SW480 (cell line): Measurements from ENCODE around the gene LAMA5.

ENCODE experiments used
- DNase-seq: peaks from one replicate; pipeline ENCODE4 v3.0.0-alpha.2; 2016; ENCODE audit warnings: low spot score

Gene LAMA5

GRCh38 chr20:62371588-62372041 is 4.5 kb upstream of the LAMA5 start:
- DNase-seq: no peak

GRCh38 chr20:62370807-62371587 is 3.9 kb upstream of the LAMA5 start:
- DNase-seq: no peak

DNA sequence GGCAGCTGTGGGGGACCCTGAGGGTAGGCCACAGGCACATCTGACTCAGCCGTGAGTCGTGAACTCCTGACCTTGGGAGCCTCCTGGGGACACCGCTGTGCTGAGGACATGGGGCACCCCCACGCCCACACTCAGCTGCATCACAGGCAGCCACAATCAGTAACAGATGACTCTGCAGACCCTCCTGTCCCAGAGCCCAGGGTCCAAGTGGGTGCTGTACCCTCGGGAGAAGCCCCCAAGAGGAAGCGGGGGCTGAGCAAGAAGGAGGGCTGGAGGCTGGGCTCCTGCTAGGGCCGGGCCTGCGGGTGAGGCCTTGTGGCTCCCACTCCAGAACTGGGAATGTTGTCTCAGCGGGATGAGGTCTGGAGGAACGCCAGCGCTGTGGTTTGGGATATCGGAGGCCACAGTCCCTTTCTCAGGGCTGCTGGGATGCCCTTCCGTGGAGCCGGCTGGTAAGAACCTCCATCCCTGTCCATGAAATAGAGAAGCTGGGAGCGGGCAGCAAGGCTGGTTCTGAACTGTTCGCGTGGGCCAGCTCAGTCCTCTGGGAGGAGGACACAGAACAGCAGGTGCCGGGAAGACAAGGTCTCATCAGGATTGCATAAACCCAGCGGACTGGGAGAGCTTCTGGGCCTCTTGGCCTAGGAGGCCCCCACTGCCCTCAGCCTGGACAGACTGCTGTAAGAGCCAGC is 3.1 kb upstream of the LAMA5 start:
- DNase-seq: peak; percentile 90

DNA sequence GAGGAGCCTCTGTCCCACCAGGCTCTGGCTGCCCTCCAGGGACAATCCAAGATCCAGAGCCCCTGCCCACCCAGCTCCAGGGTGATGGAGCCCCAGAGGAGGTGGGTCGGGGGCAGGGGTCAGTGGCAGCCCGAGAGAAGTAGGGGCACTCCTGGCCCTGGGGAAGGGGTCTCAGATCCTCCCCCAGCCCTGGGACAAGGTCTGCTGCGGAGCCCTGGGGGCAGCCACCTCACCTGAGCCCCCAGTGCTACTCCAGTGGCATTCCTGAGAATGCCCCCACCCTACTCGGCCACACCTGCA is 2.7 kb upstream of the LAMA5 start:
- DNase-seq: no peak

DNA sequence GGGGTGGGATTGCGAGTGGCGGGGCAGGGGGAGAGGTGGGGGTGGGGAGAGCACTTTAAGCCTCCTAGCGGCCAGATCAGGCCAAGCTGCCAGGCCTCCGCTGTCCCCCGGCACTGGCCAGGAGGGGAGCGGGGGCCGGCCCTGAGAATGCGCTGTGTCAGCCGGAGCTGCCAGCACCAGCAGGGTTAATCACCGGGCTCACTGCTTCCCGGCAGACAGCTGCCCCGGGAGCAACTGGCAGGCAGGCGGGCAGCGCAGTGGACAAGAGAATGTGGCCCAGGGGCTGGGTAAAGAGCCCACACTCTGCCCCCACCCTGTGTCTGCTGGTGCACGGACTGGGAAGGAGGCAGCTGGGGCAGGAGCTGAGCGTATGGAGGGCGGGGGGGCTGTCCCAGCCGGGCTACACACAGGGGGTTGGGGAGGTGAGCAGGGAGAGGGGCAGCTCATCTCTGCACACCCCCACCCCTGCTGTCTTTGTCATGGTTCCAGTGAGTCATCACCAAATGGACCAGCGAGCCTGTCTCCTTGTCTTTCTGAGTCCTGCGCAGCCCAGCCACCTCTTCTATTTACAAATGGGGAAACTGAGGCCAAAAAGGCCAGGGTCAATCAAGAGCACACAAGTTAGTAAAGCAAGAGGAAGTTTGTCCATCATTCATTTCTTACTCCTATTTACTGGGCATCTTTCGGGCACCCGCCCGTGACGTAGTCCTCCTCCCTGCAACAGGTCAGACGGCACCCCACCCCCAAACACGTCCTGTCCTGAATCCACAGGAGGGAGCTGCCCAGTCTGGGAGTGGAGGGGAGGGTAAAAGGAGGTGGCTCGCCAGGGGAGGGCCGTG is 2.1 kb upstream of the LAMA5 start:
- peak; percentile 82 for DNase-seq

DNA sequence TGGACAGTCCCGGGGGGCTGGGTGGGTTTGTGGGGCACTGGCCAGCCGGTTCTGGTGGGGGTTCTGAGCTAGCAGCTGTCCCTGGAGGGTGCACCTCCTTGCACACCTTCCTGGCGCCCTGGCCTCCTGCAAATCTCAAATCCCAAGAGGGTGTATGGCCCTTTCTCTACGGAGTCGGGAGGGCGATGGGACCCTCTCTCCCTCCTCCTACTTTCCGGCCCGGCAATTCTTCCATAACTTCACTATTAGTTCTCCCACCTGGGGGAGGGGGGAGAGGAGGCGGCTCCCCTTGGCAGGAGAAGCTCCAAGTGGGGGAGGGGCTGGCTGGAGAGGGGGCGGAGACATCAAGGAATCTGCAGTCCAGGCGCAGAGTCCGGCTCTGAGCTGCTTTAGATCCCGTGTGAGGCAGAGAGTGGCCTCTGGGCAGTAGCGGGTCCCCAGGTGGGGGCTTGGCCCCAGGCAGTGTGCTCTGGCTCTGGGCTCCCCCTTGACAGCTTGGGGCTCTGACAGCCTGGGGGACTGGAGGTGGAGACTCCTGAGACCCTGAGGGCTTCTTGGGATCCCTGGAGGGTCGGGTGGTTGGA is 1.4 kb upstream of the LAMA5 start:
- no peak for DNase-seq

GRCh38 chr20:62367633-62368391 is 700 bp upstream of the LAMA5 start:
- DNase-seq: peak; percentile 60

DNA sequence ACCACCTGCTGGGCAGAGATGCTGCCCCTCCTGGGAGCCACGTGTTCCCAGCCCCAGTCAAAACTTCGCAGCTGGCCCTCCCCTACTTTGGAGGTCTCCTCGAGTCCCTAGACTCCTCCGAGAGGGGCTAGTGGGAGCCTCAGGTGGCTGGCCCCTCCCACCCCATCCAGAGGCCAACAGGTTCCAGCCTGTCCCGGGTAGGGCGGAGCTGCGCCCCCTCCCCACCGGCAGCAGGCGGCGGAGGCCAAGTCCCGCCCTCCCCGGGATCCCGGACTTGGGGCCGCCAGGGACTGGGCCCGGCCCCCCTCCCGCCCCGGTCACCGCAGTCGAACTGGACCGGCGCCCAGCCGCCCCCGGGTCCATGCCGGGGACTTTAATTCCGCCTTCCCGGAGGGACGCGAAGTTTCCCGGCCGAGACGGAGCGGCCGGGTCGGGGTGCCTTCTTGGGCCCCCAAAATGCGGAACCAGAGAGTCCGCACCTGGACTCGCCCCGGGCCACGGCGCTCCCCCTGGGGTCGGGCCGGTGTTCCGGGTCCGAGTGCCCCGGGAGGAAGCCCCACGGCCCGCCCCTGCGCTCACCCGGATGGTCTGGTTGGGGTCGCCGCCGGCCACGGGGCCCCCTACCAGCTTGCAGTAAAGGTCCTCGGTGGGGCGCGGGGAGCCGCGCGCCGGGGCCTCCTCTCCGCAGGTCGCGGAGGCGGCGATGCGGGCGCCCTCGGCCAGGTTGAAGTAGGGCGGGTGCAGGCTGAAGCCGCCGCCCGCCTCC is 559 bp downstream of the LAMA5 start:
- DNase-seq: peak; percentile 56

- peak; percentile 76 for DNase-seq
Observed at GRCh38 chr20:62365814-62366369, 1.2 kb downstream of the LAMA5 start.

DNA sequence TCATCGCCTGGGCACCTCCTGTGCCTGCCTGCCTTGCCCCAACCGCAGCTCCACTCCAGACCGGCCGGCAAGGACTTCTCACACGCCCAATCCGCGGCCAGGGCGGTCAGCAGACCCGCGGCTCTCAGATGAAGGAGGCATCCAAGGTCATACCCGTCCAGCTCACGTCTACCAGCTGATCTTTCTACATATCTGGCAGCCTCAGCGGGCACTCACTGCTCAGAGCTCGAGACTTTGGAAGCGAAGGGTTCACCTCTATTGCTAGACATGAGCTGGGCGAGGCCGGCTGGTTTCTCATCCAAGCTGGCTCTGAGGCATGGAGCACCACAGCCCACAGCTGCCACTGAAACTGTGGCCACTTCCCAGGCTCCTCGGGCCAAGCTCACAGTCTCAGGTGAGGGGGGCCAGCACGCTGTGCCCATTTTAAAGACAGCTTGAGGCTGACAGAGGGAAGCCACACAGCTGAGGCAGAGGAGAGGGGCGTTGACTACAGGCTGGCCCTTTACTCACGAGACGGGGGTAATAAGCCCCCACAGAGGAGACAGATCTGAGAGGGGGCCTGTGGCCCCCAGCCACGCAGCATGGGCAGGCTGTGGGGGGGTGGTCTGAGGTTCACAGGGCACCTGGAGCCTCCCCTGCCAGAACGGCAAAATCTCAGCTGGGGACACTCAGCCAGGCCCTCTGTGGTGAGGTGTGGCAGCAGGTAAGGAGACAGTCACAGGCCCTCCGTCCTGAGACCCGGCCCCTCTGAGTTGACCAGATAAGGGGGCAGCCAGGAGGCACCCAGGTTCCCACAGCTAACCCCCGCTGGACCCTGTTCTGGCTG is 2.0 kb downstream of the LAMA5 start:
- peak; percentile 70 for DNase-seq

DNA sequence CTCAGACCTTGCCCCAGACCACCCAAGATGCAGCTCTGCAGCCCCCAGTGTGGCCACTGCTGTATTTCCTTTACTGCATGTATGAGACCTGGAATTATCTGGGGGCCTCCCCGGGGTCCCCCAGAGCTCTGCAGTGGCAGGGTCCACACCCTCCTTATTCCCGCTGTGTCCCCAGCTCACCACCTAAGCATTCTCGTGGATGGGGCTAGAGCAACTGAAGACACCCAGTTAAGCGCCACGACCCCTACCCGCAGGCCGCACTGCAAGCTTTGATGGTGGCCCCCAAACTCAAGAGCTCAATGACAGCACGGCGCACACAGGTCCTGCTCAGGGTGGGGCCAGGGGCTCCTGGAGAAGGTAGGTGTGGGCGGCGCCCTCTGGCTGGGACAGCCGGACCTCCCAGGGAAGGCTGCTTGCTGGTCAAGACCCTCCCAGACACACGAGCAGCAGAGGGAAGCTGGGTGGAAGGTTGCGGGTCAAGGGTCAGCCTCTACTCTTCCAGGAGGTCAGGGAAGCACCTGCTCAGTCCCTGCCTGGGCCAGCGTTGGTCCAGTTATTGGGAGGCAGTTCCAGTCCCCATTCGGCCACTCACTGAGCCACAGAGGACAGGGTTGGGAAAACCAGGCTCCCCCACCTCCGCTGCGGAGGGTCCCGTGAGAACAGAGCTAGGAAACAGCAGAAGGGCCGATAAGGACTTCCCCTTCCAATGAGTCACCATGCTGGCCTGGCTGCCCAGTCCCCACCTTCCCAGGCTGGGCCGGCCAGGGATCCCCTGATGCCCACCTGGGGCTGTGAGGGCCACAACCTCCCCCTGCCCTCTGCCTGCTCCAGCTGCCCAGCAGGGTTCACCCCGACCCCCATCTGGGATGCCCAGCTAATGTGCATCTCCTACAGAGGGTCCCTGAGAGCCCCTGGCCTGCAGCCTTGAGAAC is 2.9 kb downstream of the LAMA5 start:
- DNase-seq: peak; percentile 56

GRCh38 chr20:62362991-62363919 is 3.9 kb downstream of the LAMA5 start:
- peak; percentile 55 for DNase-seq

- no peak for DNase-seq
Observed at GRCh38 chr20:62362590-62362940, 4.5 kb downstream of the LAMA5 start.

DNA sequence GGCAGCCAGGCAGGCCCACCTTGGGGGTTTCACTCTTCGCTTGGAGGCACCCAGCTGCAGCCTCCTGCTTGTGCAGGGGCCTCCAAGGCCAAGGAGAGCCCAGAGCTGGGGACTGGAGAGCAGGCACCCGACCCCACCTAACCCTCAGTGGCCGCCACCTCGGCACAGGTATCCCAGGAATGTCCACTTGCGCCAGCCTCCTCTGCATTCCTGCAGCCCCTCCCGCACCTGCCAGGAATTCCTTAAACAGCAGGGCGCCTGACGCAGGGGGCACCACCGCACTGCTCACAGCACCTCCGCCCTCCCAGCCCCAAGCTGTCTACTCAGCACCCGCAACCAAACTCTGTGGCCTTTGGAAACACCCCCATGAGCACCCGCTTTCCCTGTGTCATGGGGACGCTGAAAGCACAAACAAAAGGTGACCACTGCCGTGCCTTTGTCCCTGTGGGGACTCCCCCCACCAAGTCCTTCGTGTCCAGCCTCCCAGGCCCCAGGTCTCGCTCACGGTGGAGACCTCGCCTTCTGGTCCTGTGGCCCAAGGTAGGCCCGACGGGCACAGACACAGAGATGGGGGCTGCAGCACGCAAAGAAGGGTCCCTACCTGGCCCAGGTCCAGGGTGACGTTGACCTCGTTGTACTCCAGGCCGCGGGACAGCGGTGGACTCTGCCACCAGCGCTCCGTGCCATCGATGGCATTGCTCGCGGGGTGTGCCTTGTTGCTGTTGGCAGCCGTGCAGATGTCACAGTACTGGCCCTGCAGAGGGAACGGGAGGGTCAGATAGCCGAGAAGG is 5.1 kb downstream of the LAMA5 start:
- peak; percentile 94 for DNase-seq

DNA sequence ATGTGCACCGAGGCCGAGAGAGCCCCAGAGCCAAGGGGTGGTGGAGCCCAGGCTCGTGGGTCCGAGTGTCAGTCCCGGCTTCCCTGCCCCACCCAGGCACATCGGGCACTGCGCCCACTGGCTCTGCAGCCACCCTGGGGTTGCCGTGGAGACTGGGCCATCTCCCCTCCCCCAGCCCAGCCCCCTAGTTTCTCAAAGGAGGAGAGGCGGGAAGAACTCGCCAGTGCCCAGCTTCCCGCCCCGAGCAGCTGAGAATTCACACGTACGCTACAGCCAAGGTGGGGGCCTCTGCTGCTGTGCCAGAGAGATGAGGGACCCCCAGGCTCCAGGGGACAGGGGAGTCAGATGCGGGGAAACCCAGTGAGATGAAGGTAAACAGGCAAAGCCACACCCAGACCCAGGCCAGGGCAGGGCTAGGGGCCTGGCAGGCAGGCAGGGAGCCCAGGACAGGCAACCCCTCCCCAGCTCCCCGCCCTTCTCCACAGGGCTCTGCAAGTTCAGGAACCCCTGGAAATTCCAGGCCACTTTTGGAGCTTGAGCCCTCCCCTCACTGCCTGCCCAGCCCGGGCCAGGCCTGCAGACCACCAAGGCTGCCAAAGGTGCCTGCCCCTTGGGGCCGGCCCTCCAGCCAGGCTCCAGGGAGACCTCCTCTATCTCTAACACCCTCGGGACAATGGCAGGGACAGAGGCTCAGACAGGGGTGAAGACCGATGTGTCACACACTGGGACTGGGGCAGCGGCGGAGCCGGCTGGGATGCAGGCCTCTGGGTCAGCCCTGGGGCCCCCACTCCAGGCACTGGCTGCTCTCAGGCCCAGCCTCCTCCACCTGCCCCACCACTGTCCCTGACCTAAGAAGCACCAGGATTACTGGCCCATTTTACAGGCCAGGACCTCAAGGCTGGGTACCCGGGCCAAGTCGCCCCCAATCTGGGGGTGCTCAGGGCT is 6.0 kb downstream of the LAMA5 start:
- DNase-seq: peak; percentile 74
